ENCODE measurements around the gene CHSY3. TPM values are rescaled to one million over a fixed set of nuclear protein-coding genes. Genes with fewer than 3 reads are reported as not detected.
"Not testable (repeated sequence)": the region's sequence is repeated elsewhere in the genome, so short reads cannot be mapped to it uniquely, and the experiment has no call there.

Gene CHSY3
- total RNA-seq, 1 donor from 2014 or later, result 31.4 TPM

- DNase-seq (ENCODE audit: low spot score in 2 of 2) (no peak), FAIRE-seq (no peak)
Observed at GRCh38 chr5:130138406-130139045, 234.3 kb downstream of the CHSY3 start.

- DNase-seq (ENCODE audit: low spot score in 2 of 2) (no peak), FAIRE-seq (no peak)
Observed at GRCh38 chr5:130141659-130142320, 237.5 kb downstream of the CHSY3 start.

DNA sequence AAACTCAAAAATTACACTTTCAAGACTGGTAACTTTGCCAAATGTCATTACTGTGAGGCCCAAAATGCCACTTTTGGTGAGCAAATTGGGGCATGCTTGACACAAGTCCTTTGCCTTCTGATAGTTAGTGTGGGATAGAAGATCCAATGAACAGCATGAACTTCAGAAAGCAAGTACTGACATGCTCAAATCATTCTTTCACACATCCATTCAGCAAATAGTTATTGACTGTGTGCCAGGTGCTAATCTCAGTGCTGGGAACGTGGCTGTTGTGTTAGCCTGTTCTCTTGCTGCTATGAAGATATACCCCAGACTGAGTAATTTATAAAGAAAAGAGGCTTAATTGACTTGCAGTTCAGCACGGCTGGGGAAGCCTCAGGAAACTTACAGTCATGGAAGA lies 247.0 kb downstream of the CHSY3 start:
- no peak for FAIRE-seq
- DNase-seq (ENCODE audit: low spot score in 2 of 2), result no peak

DNA sequence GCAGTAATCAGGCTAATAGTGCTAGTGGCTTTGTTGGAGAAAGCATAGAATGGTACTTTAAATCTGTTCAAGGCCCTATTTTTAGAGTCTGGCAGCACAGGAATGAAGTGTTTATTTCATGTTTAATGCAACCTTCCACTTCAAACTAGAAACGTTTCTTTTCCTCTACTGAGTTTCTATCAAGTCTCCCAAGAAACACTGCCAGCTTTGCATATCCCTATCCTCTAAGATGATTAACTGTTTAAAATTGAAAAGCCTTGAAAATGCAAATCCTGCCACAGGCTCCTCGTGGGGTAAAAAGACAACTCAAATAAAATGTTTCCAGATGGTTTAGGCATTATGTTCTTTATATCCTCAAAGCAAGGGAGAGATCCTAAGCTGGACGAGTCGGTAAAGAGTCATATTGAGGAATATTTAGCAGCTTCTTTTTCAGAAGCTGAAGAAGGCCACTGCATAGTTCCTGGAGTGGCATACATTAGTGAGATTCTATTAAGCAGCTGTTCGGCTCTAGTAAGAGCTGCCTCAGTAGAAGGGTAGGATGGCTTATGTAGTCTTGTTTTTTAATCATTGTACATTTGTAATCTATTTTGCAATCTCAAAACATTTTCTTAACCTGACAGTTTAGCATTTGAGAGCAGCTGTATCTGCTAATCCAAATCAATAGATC lies 251.2 kb downstream of the CHSY3 start:
- FAIRE-seq (no peak), DNase-seq (ENCODE audit: low spot score in 2 of 2) (no peak)

GRCh38 chr5:130158036-130158435 lies 253.8 kb downstream of the CHSY3 start:
- no peak for DNase-seq (ENCODE audit: low spot score in 2 of 2)
- FAIRE-seq, result no peak

GRCh38 chr5:130159968-130160367 lies 255.7 kb downstream of the CHSY3 start:
- no peak for FAIRE-seq
- no peak for DNase-seq (ENCODE audit: low spot score in 2 of 2)

- FAIRE-seq (no peak), DNase-seq (ENCODE audit: low spot score in 2 of 2) (no peak)
Observed at GRCh38 chr5:130164966-130165365, 260.7 kb downstream of the CHSY3 start.

DNA sequence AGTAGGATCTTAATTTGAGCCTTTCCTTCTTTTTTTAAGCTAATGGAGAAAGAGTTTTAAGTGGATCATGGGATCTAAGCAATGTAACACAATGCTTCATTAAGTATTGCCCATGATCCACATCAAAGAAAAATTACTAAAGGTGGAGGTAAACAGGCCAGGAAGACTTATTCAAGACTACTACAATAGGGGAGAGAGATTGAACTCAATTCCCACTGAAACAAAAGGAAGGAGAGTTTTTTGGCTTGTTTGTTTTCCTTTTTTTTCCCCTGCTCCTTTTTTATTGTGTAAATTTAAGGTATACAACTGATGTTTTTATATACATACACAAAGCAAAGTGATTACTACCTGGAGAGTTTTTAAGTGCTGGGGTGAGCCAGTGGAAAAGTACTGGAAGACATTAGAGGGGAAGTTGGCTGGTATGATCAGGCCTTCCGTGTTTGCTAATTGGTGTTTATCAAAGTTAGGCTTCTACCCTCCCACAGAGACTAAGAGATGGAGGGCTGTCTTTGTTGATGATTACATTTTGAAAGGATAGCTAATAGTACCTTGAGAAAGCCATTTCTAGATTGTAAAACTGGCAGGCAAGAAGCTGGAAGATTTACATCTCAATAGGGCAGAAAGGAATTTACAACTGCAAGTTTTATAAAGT lies 262.7 kb downstream of the CHSY3 start:
- FAIRE-seq (no peak), DNase-seq (ENCODE audit: low spot score in 2 of 2) (no peak)

DNA sequence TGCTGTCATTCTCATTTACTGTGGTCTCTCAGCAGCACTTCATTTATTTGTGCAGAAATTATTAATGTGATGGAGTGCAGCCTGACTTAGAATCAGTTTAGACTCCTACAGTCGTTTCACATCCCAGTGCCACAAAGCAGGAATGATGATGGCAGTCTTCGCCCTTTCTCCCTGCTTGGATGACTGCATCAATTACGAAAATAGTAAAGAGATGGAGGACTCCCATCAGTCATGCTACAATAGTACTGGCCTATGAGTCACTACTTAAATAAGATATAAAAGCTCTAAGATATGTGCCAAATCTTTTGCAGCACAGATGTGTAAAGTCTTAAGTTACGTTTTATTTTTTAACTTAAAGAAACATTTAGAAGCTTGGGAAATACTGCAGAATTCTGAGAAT lies 263.9 kb downstream of the CHSY3 start:
- DNase-seq (ENCODE audit: low spot score in 2 of 2) (no peak), FAIRE-seq (no peak)

DNA sequence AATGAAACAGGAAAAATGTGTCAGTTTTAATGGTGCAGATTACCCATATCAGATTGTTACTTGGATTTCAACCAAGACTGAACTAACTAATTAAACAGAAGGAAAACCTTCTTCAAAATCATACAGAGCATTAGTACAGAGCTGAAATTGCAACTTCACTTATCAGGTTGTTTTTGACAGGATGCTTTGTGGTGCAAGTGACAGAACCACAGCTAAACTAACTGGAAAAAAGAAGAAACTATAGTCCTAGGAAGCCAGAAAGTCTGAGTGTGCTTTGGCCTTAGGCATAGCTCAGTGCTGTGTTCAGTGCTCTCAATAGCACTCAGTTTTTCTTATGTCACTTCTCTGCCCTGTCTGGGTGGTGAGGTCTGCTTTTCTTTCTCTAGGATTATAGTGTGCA lies 267.4 kb downstream of the CHSY3 start:
- FAIRE-seq, result no peak
- no peak for DNase-seq (ENCODE audit: low spot score in 2 of 2)

GRCh38 chr5:130183115-130183514 lies 278.9 kb downstream of the CHSY3 start:
- DNase-seq (ENCODE audit: low spot score in 2 of 2) (no peak), FAIRE-seq (no peak)

GRCh38 chr5:130189961-130190360 lies 285.7 kb downstream of the CHSY3 start:
- FAIRE-seq (no peak), DNase-seq (ENCODE audit: low spot score in 2 of 2) (no peak)

DNA sequence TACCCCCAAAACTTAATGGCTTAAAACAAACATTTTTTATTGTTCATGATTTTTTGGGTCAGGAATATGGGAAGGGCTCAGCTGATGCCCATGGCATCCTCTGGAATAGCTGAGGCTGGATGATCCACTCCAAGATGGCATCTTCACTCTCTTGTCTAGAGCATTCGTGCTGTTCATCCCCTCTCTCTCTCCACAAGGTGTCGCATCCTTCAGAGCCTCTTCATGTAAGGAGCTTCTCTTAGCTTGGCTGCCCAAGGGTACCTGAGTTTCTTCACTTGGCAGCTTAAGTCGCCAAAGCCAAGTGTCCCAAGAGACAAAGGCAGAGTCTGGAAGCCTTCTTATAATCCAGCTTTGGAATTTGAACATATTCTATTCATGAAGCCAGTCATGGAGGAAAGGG lies 294.7 kb downstream of the CHSY3 start:
- FAIRE-seq (no peak), DNase-seq (ENCODE audit: low spot score in 2 of 2) (no peak)

DNA sequence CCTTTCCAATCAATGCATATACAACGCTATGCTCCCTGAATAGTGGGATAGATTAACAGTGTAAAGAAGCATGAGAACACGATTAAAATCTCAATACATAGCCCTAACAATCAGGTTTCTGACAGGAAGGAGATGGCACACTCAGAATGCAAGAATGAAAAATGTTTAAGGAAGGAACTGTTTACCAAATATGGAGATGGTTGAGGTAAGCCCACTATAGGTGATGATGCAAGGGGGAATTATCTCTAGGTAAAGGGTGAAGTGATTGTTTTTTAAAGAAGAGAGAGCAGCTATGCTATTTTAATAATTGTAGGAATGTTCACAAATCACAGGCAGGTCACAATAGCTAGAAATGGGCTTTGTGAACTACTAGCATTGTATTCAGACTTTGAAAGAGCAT lies 302.4 kb downstream of the CHSY3 start:
- DNase-seq (ENCODE audit: low spot score in 2 of 2) (no peak), FAIRE-seq (no peak)

DNA sequence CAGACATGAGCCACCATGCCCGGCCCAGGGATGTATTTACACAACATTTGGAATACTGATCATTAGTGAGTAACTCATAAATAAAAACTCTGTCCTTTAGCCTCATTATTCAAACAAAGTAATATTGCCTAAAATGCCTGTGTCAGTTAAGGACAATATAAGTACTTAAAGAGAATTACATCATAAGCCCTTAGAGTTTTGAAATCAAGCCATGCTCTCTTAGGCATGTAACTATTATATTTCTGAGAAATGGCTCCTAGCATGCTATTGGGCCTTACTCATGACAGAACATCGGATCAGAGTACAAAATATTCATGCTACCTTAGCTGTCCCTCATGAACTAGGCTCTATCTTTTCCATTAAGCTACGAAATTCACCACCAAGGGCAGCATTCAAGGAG lies 309.3 kb downstream of the CHSY3 start:
- DNase-seq (ENCODE audit: low spot score in 2 of 2), result no peak
- no peak for FAIRE-seq

- DNase-seq (ENCODE audit: low spot score in 2 of 2), result no peak
Observed at GRCh38 chr5:130216286-130216685, 312.0 kb downstream of the CHSY3 start.

DNA sequence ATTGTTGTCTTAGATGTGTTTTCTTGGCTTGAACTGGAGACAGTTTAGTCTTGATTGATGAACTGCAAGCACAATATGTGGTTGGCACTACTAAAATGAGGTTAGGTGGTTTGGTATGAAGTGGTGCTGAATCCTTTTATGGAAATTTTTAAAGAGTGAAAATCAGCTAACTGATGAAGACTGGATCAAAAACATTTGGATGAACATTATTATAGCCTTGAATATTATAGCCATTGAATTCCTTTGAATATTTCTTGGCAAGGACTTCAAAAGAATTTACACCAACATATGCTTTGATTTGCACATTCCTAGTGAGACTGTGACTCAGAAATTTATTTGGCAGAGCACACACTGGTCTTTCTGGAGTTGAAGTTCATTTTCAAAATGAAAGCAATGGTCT lies 318.3 kb downstream of the CHSY3 start:
- DNase-seq (ENCODE audit: low spot score in 2 of 2) (no peak), FAIRE-seq (no peak)

More at GRCh38 chr5:130216286-130216685, 312.0 kb downstream of the CHSY3 start:
- no peak for FAIRE-seq

DNA sequence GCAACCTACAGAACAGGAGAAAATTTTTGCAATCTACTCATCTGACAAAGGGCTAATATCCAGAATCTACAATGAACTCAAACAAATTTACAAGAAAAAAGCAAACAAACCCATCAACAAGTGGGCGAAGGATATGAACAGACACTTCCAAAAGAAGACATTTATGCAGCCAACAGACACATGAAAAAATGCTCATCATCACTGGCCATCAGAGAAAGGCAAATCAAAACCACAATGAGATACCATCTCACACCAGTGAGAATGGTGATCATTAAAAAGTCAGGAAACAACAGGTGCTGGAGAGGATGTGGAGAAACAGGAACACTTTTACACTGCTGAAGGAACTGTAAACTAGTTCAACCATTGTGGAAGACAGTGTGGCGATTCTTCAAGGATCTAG lies 322.3 kb downstream of the CHSY3 start:
- not testable (repeated sequence) for FAIRE-seq

DNA sequence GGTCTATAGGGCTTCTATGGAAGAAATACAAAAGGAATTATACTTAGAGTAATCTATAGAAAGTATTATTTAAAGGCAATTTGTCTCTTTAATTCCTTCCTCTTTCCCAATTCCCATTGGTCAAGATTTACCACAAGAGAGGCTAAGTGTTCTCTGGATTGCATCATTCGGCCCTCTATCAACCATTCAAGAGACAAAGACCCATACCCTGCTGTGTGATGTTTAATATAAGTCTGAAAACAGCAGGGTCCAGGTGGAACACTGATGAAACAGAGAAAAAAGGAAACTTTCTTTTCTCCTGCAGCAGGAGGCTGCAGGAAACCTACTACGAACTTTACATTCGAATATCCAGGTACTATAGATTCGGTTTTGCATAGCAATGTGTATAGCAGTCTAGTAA lies 323.4 kb downstream of the CHSY3 start:
- no peak for DNase-seq (ENCODE audit: low spot score in 2 of 2)

More for the DNA sequence above, 322.3 kb downstream of the CHSY3 start:
- DNase-seq (ENCODE audit: low spot score in 2 of 2), result not testable (repeated sequence)

GRCh38 chr5:130231786-130232185 lies 327.5 kb downstream of the CHSY3 start:
- FAIRE-seq (no peak), DNase-seq (ENCODE audit: low spot score in 2 of 2) (no peak)

More for the DNA sequence above, 323.4 kb downstream of the CHSY3 start:
- no peak for FAIRE-seq

- DNase-seq (ENCODE audit: low spot score in 2 of 2) (no peak), FAIRE-seq (no peak)
Observed at GRCh38 chr5:130234816-130235215, 330.6 kb downstream of the CHSY3 start.

All from frontal cortex (tissue), 4 donors.